HG02623 (cell line): Measurements from ENCODE around the gene F8.
"Not testable (repeated sequence)": the region's sequence is repeated elsewhere in the genome, so short reads cannot be mapped to it uniquely, and the experiment has no call there.

ENCODE experiments used
- ATAC-seq: cut with Tn5 transposase; IDR thresholded peaks from one replicate; pipeline ENCODE4 v1.9.1; 2021; ENCODE audit warnings: moderate library complexity; ENCODE audit not compliant: unreplicated experiment

Gene F8

DNA sequence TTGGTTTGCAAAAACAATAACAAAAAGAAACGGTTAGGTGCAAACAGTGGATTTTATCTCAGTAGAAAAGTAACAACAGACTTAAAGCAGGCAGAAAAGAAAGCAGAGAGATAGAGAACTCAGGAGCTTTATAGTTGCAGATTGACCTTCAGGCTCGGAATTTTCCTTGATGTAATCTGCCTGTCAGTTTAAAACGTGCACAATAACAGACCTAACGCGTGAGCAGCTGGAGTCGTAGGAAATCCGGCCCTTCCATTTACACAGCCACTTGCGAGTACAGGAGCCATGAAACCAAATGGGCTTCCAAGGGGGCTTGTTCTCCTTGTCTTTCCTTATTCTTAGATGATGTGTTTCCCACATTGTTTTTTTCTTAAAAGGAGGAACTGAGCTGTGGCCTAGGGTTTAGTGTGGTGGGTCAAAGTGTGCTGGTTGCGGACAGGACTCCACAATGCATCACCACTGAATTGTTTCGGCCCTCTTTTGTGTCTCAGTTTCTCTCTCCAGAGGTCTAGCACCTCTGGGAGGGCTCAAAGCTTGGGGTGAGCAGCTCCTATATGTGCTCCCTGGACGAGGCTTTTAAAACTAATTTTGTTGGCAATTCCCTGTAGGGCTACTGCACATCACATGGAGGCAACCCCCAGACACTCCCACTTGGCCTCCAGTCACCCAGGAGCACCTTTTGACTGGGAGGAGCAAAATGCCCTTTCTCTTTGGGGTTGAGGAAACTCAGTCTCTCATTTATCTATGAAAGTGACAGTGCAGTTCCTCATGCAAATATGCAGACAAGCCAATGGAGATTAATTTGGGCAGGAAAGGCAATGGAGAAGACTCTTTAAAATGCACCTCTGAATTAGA lies 203.4 kb downstream of the F8 start:
- no peak for ATAC-seq

DNA sequence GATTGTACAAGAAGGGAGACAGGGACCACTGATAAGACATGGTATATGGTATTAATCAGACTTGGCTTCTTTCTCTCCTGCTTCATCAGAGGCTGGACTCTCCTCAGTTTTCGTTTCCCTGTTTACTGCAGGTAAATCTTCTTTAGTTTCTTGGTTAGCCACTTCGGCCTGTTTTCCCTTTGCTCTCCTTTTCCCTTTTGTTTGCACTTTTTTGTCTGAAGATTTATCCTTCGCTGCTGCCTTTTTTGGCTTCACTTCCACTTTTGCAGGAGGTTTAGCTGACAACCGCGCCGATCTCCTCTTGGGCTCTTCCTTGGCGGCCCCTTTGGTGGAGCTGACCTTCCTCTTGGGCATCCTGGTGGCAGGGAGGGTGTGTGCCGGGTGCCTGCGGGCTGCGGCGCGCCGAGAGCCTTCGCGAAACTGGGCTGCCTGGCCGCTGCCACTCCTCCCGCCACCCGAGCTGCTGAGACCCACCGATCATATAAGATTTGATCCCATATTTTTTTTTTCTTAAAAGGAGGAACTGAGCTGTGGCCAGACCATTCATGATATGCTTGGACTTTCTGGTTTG lies 205.4 kb downstream of the F8 start:
- not testable (repeated sequence) for ATAC-seq

DNA sequence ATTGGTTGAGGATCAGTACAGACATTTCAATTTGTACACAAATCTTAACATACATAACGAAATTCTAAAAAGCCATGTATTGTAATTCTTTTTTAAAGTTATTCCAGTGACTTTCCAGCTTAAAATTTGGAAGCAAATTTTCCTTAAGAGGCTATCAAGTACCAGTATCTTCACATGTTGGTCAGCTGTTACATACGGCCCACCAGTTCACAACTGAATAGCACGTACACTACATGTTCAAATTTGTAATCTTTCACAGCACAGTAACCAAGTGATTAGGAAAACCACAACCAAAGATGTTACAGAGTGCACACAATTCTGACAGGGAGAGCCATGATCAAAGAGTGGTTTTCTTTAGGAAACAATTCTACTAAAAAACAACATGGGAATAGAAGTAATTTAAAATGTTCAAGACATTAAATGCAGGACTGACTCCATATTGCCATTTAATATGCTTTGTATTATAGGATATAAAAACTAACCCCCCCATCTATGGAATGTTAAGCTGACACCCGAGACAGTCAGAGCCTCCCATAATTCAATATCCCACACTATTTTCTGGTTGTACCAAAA lies 206.1 kb downstream of the F8 start:
- not testable (repeated sequence) for ATAC-seq

DNA sequence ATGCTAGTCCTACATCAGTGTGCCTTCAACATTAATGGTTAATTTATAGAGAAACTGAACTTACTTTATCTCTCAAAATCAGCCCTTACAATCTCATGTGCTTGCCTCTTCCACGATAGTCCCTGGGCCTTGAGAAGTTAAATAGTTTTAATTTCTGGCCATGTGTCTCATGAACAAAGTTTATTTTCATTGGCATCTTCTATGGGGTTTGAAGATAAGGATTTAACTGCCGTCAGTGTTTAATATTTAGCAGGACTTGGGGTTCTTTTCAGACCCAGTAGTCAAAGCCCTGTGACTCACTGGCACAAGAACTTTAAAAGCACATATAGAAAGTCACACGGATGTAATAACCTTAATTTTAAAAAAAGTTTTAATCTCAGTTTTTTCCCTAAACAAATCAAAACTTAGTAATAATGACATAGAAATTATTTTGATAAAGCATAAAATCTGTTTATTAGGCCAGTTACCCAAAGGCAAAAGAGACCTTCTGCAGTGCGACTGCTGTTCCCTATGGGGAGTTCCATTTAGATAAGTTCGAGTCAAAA lies 207.2 kb downstream of the F8 start:
- no peak for ATAC-seq

DNA sequence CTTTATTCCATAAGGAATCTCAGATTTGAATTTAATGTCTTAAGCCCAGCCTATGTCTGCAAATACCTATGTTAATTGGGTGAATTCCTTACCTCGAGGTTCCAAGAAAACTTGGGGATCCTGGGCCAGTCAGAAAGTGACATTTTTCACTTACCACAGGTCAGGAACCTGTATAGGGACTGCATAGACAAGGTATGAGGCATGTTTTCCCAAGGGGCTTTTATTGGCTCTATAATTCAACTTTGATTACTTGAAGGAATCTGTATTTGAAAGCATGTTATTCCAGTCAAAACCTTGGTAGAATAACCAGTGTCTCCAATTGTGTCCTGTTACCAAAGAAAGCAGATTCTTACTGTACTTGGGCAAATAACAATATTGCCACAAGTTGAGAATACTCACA lies 208.7 kb downstream of the F8 start:
- no peak for ATAC-seq

DNA sequence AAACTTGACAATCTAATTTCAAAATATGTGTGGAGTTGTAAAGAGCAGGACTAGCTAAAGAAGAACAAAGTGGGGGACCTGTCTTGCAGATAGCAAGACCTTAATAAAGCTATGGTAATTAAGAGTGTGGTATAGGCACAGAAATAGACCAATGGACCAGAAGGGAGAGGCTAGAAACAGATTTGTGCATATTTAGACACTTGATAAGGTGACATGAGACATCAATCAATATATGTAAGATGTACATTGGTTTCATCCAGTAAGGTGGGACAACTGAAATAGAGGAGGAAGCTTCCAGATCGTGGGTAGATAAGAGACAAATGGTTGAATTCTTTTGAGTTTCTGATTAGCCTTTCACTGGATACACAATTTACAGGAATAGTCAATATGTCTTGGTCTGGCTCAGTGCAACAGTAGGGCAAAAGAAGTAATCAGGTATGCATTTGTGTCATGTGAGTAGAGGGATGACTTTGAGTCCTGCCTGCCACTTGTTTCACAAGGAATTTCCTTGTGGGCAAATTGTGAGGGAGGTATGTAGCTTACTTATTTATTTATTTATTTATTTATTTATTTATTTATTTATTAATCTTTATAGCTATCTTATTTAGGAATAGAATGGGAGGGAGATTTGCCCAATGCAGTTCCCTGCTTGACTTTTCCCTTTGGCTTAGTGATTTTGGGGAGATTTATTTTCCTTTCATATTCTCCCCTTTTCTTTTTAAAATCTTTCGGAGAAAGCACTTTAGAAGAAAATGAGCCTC lies 210.0 kb downstream of the F8 start:
- ATAC-seq: no peak

DNA sequence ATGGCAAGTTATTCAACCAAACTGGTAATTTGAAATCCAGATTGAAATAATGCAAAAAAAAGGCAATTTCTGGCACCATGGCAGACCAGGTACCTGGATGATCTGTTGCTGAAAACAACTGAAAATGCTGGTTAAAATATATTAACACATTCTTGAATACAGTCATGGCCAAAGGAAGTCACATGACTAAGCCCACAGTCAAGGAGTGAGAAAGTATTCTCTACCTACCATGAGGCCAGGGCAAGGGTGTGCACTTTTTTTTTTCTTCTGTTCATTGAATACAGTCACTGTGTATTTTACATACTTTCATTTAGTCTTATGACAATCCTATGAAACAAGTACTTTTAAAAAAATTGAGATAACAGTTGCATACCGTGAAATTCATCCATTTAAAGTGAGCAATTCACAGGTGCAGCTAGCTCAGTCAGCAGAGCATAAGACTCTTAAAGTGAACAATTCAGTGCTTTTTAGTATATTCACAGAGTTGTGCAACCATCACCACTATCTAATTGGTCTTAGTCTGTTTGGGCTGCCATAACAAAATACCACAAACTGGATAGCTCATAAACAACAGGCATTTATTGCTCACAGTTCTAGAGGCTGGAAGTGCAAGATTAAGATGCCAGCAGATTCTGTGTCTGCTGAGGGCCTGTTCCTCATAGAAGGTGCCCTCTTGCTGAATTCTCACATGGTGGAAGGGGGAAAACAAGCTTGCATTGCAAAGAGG lies 212.4 kb downstream of the F8 start:
- no peak for ATAC-seq

DNA sequence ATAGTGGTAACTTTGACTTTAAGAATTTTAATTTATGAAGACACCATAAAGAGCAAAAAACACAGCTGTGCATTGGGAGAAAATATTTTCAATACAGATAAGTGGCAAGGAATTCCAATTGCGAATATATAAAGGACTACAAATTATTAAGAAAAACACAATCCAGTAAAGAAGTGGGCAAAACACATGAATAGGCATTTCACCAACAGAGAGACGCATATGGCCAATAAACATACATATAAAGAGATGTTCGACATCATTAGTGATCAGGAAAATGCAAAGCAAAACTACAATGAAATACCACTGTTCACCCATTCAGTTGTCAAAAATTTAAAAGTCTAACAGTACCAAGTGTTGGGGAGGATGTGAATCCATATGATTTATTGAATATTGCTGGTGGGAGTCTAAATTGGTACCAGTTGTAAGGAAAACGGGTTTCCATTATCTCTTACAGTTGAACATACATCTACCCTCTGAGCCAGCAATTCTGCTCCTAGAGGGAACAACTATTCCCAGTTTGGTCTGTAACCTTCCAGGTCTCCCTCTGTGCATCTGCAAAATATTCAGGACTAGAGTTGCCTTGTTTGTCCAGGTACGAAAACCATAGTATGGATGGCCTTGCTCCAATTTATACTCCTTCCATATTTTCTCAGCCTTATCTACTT lies 215.6 kb downstream of the F8 start:
- ATAC-seq: no peak

DNA sequence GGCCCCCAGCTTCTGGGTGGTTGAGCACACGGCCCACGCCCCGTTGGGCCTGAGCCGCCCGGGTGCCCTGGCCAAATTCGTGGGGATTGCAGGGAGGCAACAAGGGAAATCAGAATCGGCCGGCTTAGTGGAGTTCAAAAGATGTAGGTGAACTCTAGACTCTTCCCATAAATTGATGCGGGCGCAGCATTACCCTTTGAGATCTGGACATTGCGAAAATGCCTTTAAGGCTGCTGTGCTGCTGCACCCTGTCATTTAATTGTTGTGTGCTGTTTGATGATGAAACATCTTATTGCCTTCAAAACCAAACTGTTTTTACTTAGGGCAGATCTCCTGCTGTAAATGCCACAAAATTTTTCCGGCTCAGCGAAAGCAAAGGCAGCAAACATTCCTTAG lies 216.8 kb downstream of the F8 start:
- ATAC-seq: peak; percentile 25

DNA sequence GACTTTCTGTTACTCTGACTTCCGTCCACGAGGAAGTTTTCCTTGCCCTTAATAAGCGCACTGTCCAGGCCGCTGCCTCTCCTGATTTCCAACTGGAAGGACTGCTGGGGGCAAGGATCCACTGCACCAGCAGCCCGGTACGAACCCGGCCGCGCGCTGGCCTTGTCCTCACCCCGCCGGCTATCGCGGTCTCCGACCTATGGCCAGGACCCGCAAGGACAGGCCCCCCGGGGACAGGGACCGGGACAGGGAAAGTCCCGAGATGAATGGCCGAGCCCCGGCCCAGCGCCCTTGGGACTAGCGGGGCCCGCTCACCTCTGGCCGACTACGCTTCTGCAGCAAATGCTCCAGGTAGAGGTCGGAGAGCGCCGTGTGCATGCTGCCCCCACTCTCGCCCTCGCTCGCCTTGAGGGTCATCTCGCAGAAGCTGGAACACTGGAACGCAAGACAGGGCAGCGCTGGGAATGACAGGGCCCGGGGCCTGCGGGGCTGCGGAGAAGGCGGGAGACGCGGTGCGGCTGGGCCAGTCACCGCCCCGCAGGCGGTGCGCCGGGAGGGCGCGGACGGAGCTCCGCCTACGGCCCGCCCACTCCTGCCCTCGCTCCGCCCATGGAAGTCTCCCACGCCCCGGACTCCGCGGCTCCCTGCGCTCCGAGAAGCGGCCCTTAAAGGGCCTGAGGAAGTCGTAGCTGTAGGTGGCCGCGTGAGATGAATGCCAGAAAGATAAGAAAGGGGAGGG lies 217.4 kb downstream of the F8 start, which contains the start of gene MPP1:
MPP1 (minus strand) TSS at position 529 of the 739 bp plus-strand sequence; CDS start at position 417, 112 bp downstream.
- peak; percentile 84 for ATAC-seq

DNA sequence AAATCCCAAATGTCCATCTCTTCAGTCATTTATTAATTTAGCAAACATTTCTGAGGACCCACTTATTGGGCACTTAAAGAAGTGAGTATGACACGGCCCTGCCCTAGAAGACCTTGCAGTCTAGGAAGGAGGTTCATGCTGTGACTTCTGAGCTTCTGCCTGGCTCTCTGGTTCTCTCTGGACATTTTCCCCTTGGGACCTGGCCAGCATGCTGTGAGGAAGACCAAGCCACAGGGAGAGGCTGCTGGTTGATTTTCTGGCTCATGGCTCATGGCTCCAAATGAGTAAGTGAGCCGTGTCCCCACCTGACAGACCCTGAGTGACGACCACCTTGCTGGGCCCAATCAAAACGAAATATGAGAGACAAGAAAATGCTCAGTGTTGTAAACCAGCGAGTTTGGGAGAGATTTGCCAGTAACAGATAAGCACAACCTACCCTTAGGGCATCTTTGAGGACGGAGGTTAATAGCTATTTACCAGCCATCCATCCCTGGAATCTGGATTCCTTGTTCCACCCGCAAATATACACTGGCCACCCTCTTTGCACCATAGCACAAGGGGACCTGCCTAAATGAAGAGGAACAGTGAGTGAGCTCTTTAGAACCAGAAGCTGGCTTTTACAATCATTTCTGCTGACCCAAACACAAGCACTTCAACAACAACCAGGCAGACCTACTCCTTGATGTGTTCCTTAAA lies 218.1 kb downstream of the F8 start:
- ATAC-seq: no peak

DNA sequence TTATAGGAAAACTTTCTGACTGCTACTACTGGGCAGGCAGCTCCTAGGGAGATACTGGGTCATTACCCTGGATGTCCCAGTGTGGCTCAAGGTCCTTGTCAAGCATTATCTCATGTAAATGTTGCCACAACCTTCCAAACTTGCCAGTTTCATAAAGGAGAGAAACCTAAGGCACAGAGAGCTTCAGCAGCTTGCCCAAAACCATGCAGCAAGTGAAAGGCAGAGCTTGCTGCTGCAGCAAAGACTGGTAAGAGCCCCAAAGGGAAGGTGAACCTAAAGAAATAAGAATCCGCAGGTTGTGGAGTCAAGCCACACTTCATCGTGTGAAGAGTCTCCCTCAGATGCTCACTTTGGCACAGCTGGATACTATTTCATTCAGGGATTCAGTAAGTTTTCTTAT lies 219.6 kb downstream of the F8 start:
- ATAC-seq: no peak

DNA sequence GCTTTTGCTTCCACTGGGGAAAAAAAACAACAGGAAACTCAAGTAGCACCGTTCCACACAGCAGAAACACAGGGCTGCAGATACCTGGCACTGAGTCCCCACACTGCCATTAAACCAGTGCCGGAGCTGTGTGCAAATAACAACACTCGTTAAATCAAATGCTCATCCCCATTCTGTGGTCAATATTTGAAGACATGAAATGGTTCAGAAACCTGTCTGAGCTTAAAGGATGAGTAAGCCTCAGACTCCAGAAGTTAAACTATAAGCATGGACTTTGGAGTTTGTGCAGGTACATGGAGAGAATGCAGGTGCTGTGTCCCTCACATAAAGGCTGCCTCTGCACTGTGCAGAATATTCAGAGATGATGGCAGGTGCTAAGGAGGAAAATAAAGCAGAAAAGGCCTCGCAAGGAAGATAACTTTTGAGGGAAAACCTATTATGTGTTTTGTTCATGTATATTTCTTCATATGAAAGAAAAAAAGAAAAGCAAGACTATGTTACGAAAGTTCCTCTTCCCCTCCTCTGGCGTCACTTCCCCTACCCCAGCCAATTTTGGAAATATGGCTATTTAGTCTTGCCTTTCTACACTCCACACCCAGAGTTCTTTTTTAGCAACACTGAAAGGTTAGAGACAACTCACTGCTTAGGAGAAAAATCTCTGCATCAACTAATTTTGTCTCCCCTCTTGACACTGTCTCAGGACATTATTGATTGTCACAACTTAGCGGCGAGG lies 221.9 kb downstream of the F8 start:
- ATAC-seq: no peak

DNA sequence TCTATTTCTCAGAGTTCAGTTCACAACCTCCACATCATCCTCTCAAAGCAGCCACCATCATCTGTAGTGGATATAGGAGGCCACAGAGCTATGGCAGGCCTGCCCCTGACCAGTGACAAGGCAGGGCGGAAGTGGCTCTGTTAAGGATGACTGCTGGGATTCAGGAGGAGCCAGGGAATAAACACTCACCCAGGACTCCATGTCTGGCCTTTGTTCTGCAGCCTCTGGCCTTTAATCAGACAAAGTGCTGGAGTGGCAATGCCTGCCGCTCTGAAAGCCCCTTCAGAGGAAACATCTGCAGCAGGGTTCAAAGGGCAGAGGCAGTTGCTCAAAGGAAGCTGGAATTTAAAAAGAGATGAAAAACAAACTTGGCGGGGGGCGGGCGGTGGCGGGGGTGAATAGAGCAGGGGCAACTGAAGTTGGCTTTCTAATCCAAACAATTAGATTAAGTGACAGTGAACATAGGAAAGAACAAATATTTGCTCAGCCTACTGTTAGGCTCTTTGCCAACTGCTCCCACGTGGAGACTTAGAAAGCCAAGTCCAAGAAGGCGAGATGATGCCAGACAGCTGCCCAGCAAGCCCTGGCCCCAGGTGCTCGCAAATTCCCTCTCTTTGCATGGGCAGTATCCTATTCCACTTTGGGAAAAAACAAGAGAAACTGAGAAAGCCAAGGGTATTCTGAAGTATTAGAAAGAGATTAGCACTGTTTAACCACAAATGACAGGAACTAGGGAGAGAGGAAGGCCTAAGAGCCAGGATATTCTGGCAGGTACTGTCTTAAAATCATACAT lies 222.8 kb downstream of the F8 start:
- ATAC-seq: no peak

DNA sequence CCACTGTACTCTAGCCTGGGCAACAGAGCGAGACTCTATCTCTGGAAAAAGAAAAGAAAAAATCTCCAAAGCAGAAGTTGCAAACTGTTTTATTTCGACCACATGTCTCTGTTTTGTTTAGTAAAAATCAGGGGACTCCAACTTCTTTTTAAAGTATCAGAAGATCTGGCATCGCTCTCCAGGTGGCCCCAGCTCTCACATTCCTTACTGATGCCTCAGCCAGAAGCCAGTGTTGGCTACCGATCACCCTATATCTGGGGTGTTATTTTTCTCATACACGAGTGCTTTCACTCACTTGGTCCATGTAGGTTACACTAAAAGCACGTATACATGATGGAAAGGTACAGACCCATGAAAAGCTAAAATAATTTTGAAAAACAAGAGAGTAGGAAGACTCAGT lies 225.5 kb downstream of the F8 start:
- no peak for ATAC-seq

DNA sequence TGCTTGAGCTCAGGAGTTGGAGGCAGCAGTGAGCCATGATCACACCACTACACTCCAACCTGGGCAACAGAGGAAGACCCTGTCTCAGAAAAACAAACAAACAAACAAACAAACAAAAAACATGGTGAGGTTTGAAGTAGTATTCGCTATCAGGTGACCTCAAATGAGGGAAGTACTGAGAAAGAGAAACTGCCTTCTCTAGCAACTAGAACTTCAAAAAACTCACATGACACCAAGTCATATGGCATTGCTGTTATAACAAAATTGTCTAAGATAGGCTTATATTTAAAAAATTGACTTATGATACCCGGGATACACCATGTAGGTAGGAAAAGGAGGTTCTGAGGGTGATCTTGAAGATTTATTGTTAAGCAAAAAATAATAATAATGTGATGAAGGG lies 227.5 kb downstream of the F8 start:
- no peak for ATAC-seq

DNA sequence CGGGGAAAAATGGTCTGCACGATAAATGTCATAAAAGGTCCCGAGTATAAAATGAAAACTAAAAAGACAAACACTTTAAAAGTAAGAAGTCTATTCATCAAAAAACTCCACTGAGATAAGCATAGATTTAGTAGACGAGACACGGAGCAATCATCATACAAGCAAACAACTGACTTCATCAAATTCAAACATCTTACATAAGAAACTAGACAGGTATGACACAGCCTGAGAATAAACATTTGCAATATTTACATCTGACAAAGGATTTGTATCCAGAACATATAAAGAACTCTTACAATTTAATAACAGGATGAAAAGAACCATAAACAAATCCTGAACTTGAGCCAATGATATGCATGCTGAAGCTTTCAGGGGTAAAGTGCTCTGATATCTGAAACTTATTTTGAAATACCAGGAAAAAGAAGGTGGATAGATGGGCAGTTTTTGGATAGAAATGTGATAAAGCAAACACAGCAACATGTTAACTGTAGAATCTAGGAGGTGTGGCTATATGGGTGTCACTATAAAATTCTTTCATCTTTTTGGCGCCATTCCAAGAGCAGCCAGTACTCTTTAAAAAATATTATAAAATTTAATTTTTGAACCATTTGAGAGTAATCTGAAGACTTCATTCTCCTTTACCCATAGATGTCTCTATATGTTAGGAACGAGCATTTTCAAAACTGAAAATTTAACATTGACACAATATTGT lies 229.3 kb downstream of the F8 start:
- no peak for ATAC-seq
